ENCODE measurements around the gene PLXNA3. TPM values are rescaled to one million over a fixed set of nuclear protein-coding genes. Genes with fewer than 3 reads are reported as not detected.

Gene PLXNA3
- polyA plus RNA-seq, 1 donor: 39.1 TPM

DNA sequence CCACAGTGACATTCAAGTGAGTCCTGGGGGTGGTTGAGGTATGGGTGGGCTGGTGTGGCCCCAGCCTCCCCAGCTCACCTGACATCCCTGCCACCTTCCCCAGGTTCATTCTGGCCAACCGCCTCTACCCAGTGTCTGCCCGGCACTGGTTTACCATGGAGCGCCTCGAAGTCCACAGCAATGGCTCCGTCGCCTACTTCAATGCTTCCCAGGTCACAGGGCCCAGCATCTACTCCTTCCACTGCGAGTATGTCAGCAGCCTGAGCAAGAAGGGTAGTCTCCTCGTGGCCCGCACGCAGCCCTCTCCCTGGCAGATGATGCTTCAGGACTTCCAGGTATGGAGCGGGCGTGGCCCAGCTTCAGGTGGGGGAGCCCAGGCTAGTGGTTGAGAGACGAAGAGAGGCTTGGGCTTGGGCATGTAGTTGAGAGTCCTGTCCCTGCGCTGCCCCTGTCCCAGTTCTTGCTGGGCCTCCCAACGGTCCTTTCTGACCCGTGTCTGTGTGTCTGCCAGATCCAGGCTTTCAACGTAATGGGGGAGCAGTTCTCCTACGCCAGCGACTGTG is 22.8 kb upstream of the PLXNA3 start:
- DNase-seq (ENCODE audit: low read depth): no peak

DNA sequence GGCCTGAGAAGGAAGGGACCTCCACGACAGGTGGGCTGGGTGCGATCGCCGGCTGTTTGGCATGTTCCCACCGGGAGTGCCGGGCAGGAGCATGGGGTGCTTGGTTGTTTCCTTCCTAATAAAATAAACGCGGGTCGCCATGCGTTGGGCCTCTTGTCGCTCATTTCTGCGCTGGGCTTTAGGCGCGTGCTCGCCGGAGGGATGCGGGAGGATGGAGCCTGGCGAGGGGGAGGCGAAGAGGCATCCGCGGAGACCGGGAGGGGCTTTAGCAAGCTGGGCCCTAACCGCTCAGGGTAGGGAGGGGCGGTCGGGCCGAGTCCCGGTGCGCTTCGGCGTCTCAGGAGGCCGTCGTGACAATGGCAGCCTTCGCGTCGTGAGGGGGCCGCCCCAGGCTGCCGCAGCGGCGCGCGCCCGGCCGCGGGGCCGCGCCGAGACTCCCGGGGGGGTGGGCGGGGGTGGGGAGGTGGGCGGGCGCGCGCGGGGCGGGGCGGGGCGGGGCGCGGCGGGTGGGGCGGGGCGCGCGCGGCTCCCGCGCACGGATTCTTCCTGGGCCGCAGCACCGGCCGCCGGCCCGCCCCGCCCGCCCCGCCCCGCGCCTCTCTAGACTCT is 21.6 kb upstream of the PLXNA3 start:
- DNase-seq (ENCODE audit: low read depth): no peak

DNA sequence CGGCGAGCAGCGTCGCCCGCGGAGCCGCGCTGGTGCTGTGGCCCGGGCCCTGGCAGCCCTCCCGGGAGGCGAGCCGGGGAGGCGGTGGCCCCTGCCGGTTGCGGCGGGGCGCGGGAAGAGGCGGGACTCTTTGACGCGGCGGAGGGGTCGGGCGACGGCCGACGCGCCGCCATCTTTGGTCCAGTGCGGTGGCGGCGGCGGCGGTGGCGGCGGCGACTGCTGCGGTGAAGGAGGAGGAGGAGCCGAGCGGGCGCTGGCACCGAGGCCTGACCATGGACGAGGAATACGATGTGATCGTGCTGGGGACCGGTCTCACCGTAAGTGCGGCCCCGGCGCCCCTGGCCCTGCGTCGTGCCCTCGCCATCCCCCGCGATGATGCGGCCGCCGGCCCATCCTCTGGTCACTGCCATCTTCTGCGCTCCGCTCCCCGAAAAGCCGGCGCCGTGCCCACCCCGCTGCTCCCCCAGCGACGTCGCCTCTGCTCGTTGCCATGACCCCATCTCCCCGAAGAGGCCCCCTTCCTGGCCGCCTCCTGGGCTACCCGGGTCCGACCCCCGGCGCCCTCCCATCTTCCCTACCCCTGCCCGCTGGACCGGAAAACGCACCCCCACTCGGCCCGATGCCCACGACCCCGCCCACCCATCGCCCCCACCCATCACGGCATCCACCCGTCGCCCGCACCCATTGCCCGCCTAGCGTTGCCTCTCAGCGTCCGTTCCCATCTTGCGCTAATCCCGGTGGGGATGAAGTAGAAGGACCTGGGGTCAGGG is 20.9 kb upstream of the PLXNA3 start, which contains the start of gene GDI1:
TSS of gene GDI1 (plus strand) at position 172 of the 770 bp plus-strand sequence. CDS start at position 273, 101 bp downstream.
- no peak for DNase-seq (ENCODE audit: low read depth)

DNA sequence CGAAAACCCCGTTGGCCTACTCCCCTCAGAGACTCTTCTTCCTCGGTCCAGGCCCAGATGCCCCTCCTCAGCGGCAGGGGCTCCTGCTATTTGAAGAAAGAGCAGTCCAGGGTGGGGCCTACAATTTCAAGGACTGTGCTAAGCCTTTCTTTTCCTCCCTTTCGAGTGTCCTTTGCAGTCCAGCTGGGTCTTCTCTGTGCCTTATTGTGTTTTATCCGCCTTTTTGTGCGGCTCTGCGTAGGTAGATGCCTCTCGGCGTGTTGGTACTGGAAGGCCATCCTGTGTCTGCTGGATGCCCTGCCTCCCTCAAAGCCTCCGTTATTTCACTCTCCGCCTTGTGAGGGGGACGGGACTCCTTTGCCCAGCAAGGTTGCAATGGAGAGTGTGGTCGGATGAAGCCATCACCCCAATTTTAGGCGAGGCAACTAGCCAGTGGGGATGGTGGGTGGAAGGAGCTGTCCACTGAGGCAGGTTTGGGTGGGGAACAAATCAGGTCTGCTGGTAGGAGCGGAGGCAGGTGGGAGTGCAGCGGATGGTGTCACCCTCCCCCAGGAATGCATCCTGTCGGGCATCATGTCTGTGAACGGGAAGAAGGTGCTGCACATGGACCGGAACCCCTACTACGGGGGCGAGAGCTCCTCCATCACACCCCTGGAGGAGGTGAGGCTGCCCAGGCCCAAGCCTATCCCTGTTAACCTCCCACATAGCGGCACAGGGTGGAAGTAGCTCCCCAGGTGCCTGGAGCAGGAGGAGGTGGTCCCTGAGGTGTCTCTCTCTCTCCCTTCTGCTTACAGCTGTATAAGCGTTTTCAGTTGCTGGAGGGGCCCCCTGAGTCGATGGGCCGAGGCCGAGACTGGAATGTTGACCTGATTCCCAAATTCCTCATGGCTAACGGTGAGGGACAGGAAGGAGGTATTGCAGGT is 19.8 kb upstream of the PLXNA3 start:
- no peak for DNase-seq (ENCODE audit: low read depth)

DNA sequence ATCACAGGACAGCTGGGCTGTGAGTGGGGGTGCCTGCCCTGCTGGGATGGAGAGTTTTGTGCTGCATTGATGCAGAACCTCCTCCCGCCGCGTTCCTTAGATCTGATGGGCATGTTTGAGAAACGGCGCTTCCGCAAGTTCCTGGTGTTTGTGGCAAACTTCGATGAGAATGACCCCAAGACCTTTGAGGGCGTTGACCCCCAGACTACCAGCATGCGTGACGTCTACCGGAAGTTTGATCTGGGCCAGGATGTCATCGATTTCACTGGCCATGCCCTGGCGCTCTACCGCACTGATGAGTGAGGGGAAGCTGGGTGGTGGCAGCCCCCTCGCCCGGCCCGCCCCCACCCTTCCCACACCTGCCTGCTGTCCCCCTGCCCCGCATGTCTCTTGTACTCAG is 18.2 kb upstream of the PLXNA3 start:
- no peak for DNase-seq (ENCODE audit: low read depth)

DNA sequence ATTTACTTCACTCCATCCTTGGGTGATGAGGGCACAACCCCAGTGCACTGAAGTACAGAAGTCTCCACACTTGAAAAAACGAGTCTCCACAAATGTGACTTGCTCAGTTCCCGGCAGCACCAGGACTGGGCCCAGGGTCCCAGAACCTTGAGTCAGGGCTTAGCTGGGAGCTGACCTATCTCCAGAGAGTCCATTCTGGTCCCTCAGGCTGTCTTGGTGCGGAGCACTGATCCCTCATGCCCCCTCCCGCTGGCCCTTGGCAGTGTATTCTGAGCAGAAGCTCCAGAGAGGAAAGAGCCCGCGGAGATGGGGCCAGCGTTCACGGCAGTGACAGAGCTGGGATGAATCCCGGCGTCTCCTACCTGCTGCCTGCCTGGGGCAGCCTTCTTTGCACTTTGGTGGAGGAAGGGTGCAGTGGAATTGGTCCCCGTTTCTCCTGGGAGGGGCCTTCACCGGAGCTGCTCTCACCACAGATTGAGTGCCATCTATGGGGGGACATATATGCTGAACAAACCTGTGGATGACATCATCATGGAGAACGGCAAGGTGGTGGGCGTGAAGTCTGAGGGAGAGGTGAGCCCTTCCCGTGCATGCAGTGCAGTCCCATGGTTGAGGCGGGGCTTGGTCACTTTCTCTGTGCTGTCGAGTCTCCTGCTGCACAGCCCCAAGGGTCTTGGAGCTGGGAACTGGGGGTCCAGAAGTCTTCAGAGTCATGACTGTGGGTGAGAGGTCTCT is 17.3 kb upstream of the PLXNA3 start:
- no peak for DNase-seq (ENCODE audit: low read depth)

DNA sequence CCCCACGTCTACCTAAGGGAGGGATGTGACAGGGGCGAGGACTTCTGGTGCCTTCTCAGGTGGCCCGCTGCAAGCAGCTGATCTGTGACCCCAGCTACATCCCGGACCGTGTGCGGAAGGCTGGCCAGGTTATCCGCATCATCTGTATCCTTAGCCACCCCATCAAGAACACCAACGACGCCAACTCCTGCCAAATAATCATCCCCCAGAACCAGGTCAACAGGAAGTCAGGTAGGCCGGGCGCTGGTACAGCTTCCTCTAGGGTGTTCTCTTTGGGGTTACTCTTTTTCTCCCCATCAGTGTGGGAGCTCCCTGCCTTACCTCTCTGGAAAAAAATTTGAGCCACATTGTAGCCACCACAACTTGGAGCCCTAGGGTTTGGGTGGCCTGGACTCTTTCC is 16.5 kb upstream of the PLXNA3 start:
- no peak for DNase-seq (ENCODE audit: low read depth)

DNA sequence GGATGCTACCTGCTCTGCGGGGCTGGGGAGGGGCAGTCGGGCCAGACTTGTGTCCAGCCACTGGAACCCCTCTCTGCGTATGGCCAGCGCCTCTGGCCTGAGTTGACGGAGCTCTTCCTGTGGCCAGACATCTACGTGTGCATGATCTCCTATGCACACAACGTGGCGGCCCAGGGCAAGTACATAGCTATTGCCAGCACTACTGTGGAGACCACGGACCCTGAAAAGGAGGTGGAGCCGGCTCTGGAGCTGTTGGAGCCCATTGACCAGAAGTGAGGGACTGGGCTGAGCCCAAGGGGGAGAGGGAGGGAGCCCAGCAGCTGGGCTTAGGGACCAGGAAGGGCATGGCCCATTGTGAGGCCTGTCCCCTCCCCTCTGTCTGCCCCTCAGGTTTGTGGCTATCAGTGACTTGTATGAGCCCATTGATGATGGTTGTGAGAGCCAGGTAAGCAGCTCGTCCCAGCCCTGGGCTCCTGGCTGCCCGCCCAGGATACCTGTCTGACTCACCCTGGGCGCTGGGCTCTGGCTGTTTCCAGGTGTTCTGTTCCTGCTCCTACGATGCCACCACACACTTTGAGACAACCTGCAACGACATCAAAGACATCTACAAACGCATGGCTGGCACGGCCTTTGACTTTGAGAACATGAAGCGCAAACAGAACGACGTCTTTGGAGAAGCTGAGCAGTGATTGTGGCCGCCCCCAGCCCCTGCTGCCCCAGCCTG is 15.9 kb upstream of the PLXNA3 start:
- DNase-seq (ENCODE audit: low read depth): no peak

DNA sequence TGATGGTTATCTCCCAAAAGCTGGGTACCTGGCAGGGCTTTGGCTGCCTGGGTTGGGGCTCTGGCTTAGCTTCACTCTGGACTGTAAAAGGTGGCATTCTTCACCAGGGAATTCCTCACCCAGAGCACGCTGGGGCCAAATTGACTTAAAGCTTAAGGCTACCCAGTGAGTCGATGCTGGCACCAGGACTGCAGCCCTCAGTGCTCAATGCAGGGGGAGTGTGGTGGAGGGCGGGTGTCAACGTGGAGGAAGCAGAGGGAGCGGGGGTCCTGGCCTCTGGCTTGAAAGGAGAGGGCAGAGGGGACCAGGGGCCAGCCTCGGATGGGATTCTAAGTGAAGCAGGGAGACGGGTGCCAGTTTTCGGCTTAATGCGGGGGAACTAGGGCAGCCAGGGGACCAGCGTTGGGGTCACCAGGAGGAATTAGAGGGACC is 14.6 kb upstream of the PLXNA3 start:
- DNase-seq (ENCODE audit: low read depth): no peak

DNA sequence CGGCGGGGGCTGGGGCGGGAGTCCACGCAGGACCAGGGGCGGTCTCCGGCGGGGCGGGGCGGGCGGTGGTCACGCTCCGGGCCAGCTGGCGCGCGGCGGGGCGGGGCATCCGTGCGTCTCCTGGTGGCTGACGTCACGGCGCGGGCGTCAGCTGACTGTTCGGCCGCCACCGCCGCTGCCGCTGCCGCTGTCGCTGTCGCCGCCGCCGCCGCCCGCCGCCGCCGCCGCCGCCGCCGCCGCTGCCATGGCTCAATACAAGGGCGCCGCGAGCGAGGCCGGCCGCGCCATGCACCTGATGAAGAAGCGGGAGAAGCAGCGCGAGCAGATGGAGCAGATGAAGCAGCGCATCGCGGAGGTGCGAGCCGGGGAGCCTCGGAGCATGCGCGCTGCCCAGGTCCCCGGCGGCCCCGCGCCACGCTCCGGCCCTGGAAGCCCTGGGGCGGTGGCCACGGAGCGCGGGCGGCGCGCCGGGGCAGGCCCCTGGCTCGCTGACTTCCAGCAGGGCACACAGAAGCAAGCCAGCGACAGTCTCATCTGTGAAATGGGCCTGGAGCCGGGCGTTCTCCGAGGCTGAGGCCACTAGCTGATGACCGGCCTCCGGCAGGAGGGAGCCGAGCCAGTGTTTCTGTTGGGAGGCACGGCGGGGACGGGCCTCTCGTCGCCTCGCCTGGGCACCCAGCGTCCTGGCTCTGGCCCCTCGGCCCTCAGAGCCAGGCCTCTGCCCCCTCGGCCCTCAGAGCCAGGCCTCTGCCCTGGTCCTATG is 13.9 kb upstream of the PLXNA3 start, which contains the start of gene FAM50A:
TSS of gene FAM50A (plus strand) at position 150 of the 763 bp plus-strand sequence. CDS start at position 245, 95 bp downstream.
- DNase-seq (ENCODE audit: low read depth): no peak

DNA sequence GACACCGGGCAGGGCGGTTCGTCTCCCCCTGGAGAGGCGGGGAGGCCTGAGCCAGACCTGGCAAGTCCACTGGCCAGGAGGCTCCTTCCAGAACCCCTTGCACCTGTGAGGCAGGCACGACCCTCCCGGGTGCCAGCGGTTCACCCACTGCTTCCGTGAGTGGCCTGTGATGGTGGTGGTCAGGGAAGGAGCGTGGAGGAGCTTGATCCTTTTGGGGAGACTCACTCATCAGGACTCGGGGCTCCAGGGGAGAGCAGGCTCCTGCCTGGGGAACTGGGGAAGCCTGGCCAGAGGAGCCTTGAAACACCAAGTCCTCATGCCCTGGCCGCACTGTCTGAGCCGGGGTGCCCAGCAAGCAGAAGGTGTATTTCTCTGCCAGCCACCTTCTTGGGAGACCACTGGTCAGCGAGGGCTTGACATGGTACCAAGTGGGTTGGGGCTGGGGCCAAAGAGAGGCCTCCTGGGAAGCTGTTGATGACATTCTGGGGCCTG is 13.3 kb upstream of the PLXNA3 start:
- no peak for DNase-seq (ENCODE audit: low read depth)

DNA sequence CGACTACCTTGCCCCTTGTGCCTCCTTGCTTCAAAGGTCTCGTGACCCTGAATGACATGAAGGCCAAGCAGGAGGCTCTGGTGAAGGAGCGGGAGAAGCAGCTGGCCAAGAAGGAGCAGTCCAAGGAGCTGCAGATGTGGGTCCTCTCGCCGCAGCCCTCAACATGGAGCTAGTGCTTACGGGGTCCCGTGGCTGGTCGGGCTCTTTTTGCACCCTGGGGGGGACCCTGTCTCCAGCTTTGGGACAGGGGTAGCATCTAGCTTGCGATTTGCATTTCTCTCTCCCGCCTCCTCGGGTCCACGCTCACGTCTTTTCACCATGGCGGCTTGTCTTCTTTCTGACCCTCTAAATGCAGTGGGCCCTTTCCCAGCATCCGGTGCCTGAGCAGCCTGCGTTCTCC is 12.3 kb upstream of the PLXNA3 start:
- no peak for DNase-seq (ENCODE audit: low read depth)

DNA sequence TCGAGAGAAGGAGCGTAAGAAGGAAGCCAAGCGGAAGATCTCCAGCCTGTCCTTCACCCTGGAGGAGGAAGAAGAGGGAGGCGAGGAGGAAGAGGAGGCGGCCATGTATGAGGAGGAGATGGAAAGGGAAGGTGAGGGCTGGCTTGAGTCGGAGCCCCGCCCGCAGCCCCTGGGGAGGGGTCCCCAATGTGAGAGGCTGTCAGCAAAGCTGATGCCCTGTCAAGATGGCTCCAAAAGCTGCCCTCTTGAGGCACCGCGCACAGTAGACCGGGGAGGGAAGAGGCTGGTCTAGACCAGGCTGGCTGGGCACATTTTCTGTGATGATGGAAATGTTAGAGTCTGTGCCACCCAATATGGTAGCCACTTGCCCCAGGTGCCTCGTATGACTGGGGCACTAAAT is 11.7 kb upstream of the PLXNA3 start:
- no peak for DNase-seq (ENCODE audit: low read depth)

DNA sequence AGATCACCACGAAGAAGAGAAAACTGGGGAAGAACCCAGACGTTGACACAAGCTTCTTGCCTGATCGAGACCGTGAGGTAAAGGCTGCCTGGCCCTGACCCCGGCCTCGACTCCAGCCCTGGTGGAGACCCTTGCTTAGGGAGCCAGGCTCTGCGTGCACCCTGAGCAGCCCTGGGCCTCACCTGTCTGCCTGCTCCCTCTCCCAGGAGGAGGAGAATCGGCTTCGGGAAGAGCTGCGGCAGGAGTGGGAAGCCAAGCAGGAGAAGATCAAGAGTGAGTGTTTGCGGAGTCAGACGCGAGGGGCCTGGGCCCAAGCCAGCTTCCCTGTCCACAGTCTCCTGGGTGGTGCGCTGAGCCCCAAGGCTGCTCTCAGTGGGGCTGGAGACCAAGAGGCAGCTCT is 9.6 kb upstream of the PLXNA3 start:
- DNase-seq (ENCODE audit: low read depth): no peak

DNA sequence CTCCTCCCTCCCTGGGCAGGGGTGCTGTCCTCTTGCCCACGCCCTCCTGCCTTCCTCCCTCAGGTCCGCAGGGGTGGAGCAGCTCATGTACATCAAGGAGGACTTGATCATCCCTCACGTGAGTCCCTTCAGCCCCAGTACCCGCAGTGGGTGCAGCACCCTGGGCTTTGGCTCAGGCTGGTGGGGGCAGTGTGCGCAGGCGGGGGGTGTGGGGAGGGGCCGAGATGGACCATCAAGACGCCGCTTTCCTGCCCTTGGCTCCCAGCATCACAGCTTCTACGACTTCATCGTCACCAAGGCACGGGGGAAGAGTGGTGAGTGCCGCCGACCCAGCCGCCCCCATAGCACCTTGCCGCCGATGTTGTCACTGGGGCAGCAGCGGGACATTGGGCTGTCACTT is 8.5 kb upstream of the PLXNA3 start:
- DNase-seq (ENCODE audit: low read depth): no peak

DNA sequence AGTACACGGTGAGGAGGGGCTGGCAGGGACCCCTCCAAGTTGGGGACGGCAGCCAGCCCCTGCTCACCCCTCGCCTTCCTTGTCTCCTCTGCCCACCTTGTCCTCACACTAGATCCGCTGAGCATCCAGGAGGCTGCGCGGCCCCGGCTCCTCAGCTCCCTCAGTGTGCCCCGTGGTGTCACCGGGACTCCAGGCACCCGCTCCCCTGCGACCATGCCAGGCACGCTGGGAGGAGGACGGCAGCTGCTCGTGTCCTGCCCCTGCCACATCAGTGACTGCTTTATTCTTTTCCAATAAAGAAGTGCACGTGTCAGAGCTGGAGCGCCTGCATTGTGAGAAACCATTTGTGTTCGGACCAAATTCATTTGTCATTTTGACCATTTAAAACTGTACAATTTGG is 7.8 kb upstream of the PLXNA3 start:
- DNase-seq (ENCODE audit: low read depth): no peak

DNA sequence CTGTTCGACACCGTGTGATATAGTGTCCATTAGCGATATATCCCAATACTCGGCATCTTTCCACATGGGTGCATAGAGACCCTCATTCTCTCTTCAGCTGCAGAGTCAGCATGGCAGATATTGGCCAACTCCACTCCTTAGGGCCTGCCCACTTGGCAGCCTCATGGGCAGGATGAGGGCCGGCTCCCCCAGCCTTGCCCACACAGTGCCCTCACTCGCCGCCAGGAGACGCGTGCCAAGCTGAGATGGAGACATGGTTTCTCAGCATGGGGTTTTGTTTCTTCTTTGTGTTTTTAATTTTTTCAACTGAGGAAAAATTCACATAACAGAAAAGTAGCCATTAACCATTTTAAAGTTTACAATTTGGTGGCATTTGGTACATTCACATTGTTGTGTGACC is 5.3 kb upstream of the PLXNA3 start:
- DNase-seq (ENCODE audit: low read depth): no peak

DNA sequence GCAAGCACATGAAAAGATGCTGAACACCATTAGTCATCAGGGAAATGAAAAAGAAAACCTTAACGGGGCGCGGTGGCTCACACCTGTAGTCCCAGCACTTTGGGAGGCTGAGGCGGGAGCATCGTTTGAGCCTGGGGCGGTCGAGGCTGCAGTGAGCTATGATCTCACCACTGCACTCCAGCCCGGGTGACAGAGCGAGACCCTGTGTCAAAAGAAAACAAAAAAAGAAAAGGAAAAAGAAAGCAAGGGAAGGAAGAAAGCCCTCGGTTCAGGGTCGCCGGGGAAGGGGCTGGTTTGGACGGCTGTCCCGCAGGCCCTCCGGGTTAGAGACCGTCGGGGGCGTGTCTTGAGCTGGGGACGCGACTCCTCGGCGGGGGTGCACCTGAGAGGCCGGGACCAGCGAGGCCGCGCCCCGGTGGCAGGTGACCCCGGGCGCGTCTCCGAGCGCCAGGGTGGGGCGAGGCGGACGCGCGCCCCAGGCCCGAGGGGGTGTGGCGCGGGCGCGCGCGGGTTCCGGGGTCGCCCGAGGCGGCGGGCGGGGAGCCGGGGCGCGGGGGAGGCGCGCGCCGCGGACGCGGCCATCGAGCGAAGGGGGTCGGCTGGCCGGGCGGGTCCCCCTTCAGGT is 478 bp upstream of the PLXNA3 start:
- no peak for DNase-seq (ENCODE audit: low read depth)

All from forelimb muscle (tissue), 1 donor.